HCT116 (cell line): Measurements from ENCODE around the gene LSM7. TPM values are rescaled to one million over a fixed set of nuclear protein-coding genes. Genes with fewer than 3 reads are reported as not detected.
A peak's percentile ranks its signal among the peaks of the same experiment; 100 is the strongest.

Experiments
- ATAC-seq: fragments of 200-7000 bp; cut with Tn5 transposase; 2 replicates; pipeline ENCODE4 v1.9.1; 2020; ENCODE audit warnings: mild to moderate bottlenecking, moderate library complexity
- BruUV-seq: library from RNA; stranded (reverse); fragments of 400-500 nt; replicated peaks from 2 replicates; lab custom pipeline; 2021; lab: Mats Ljungman, UMichigan
- CTCF ChIA-PET: fragments of 300-600 bp; sonication (Branson Sonifier 250); formaldehyde crosslinking; loops from one replicate; lab custom pipeline; 2021; ENCODE audit warnings: antibody characterized with exemption; lab: Charles Lee
- POLR2A ChIA-PET: fragments of 300-600, 350-600 bp; sonication (Branson Sonifier 250); formaldehyde crosslinking; loops from one replicate; lab custom pipeline; 2021; ENCODE audit warnings: antibody characterized with exemption; lab: Charles Lee
- RAD21 ChIA-PET, 2 experiments: fragments of 300-600 bp; sonication (Branson Sonifier 250); formaldehyde crosslinking; loops; one replicate each; lab custom pipeline; 2023; ENCODE audit warnings: low total read pairs in 2 of 2; ENCODE audit not compliant: uncharacterized antibody in 2 of 2, unreplicated experiment in 2 of 2, low non-redundant PET in 1 of 2; lab: Charles Lee
- DNase-seq: peaks from one replicate; pipeline ENCODE4 v3.0.0-alpha.2; 2010; ENCODE audit warnings: low read depth, low spot score
- H2AFZ ChIP-seq: fragments of 200-600 bp; shearing (Covaris generic), sonication (generic); 2 replicates; pipeline ENCODE4 v1.6.1; 2017; ENCODE audit warnings: low read depth, mixed run types, mixed read lengths, antibody characterized with exemption, low read length; ENCODE audit not compliant: poor library complexity, severe bottlenecking
- H3K27ac ChIP-seq: 2 replicates; pipeline ENCODE4 v1.5.1; 2012; ENCODE audit warnings: low read depth, low read length
- H3K27me3 ChIP-seq: fragments of 200-600 bp; sonication (generic); 2 replicates; pipeline ENCODE4 v1.6.1; 2016; ENCODE audit warnings: mixed run types, low read length, mixed read lengths; ENCODE audit not compliant: insufficient read depth
- H3K36me3 ChIP-seq, 2 experiments: fragments of 200-500 bp in 1 of 2; fragments of 200-600 bp in 1 of 2; sonication (Bioruptor generic) in 1 of 2; sonication (generic) in 1 of 2; 2 replicates each; pipeline versions ENCODE4 v1.5.1 to v1.6.1; 2014 to 2016; ENCODE audit warnings: low read length in 2 of 2, inconsistent platforms in 1 of 2, mixed read lengths in 1 of 2, mixed run types in 1 of 2; ENCODE audit not compliant: insufficient read depth in 2 of 2, control insufficient read depth in 1 of 2
- H3K4me1 ChIP-seq, 2 experiments: fragments of 200-600 bp in 1 of 2; sonication (generic) in 1 of 2; 2 replicates each; pipeline versions ENCODE4 v1.5.1 to v1.6.1; 2012 to 2017; ENCODE audit warnings: low read length in 2 of 2, inconsistent platforms in 1 of 2, mild to moderate bottlenecking in 1 of 2, mixed read lengths in 1 of 2, mixed run types in 1 of 2, moderate library complexity in 1 of 2; ENCODE audit not compliant: insufficient read depth in 2 of 2, control insufficient read depth in 1 of 2
- H3K4me2 ChIP-seq: fragments of 200-600 bp; sonication (generic); 2 replicates; pipeline ENCODE4 v1.6.1; 2017; ENCODE audit warnings: mixed run types, low read length, mixed read lengths
- H3K4me3 ChIP-seq, 2 experiments: fragments of 200-600 bp in 1 of 2; sonication (generic) in 1 of 2; replicated peaks in 1 of 2; 2 replicates each; pipeline ENCODE4 v1.5.1; 2011 to 2016; ENCODE audit warnings: low read length in 2 of 2, control low read depth in 1 of 2, low read depth in 1 of 2, mild to moderate bottlenecking in 1 of 2, mixed read lengths in 1 of 2, mixed run types in 1 of 2
- H3K79me2 ChIP-seq: fragments of 200-600 bp; sonication (generic); 2 replicates; pipeline ENCODE4 v1.6.1; 2017; ENCODE audit warnings: mild to moderate bottlenecking, mixed run types, low read length, moderate library complexity, mixed read lengths; ENCODE audit not compliant: insufficient read depth
- H3K9ac ChIP-seq: fragments of 200-600 bp; sonication (generic); 2 replicates; pipeline ENCODE4 v1.6.1; 2016; ENCODE audit warnings: low read length, mixed read lengths
- H3K9me2 ChIP-seq: fragments of 200-600 bp; sonication (generic), shearing (Covaris generic); 2 replicates; pipeline ENCODE4 v1.6.1; 2017; ENCODE audit warnings: mixed run types, mild to moderate bottlenecking, moderate library complexity; ENCODE audit not compliant: insufficient read depth
- H3K9me3 ChIP-seq, 2 experiments: fragments of 200-500 bp in 1 of 2; fragments of 200-600 bp in 1 of 2; sonication (Bioruptor generic) in 1 of 2; sonication (generic) in 1 of 2; 2 replicates each; pipeline ENCODE4 v1.6.1; 2014 to 2017; ENCODE audit warnings: low read length in 2 of 2, mixed read lengths in 2 of 2, inconsistent platforms in 1 of 2, low read depth in 1 of 2, mild to moderate bottlenecking in 1 of 2, mixed run types in 1 of 2, moderate library complexity in 1 of 2; ENCODE audit not compliant: control insufficient read depth in 1 of 2, insufficient read depth in 1 of 2
- H4K20me1 ChIP-seq: fragments of 200-600 bp; sonication (generic), shearing (Covaris generic); 2 replicates; pipeline ENCODE4 v1.6.1; 2017; ENCODE audit warnings: mixed run types, mild to moderate bottlenecking, moderate library complexity; ENCODE audit not compliant: insufficient read depth
- EGR1 ChIP-seq: IDR thresholded peaks from 2 replicates; pipeline ENCODE4 v1.6.1; 2012; ENCODE audit warnings: low read depth
- EZH2phosphoT487 ChIP-seq: fragments of 200-600 bp; IDR thresholded peaks from 2 replicates; pipeline ENCODE4 v1.6.1; 2018; ENCODE audit warnings: antibody characterized with exemption, borderline replicate concordance
- POLR2A ChIP-seq: IDR thresholded peaks from 2 replicates; pipeline ENCODE4 v1.7.0; 2011; ENCODE audit warnings: borderline replicate concordance; ENCODE audit not compliant: insufficient read depth, insufficient read length; ENCODE audit errors: extremely low read depth
- POLR2AphosphoS5 ChIP-seq: IDR thresholded peaks from 2 replicates; pipeline ENCODE4 v1.6.1; 2011; ENCODE audit warnings: mild to moderate bottlenecking, low read depth, low read length, moderate library complexity
- RAD21 ChIP-seq: IDR thresholded peaks from 2 replicates; pipeline ENCODE4 v1.6.1; 2012; ENCODE audit warnings: low read depth, mild to moderate bottlenecking
- SP1 ChIP-seq: IDR thresholded peaks from 2 replicates; pipeline ENCODE4 v1.6.1; 2012; ENCODE audit warnings: low read depth
- SRF ChIP-seq: IDR thresholded peaks from 2 replicates; pipeline ENCODE4 v1.6.1; 2012; ENCODE audit warnings: low read depth
- ZFX ChIP-seq: fragments of 450-650 bp; IDR thresholded peaks from 2 replicates; pipeline ENCODE4 v1.6.1; 2017
- intact Hi-C: fragments of 100-400 bp; cut with micrococcal nuclease; formaldehyde crosslinking; loops from 2 replicates; pipeline ENCODE4 v1.10.0; 2022
- total RNA-seq: library from RNA; stranded (reverse); gene quantifications from one replicate; pipeline ENCODE4 v1.2.1, GENCODE V29; 2021; ENCODE audit not compliant: unreplicated experiment
- TF ChIP-seq, protein P1 (sequence below): IDR thresholded peaks from 2 replicates; pipeline ENCODE4 v1.6.1; 2012; ENCODE audit warnings: low read depth

The LSM7 gene
- total RNA-seq, 1 experiment from 2014 or later: 190 TPM

- Histone ChIP-seq H3K27me3 (no peaks in the 10 kb centered on the region), H3K4me1 (peaks cover 19 to 28% of the 10 kb centered on the region in 2 experiments), H3K36me3 (peaks cover 3% of the 10 kb centered on the region in 2 experiments; a peak in 2 of 4 replicates), H3K79me2 (peaks cover 86% of the 10 kb centered on the region), H3K9me3 (peaks cover 0 to 4% of the 10 kb centered on the region in 2 experiments; a peak in 1 of 4 replicates), H3K9ac (no peak overlapping the region), H3K4me2 (peak overlapping the region; percentile 87; the same call in 1 of the 2 replicates), H4K20me1 (no peaks in the 10 kb centered on the region; the same call in 1 of the 2 replicates), H2AFZ (no peak overlapping the region), H3K9me2 (no peaks in the 10 kb centered on the region), H3K27ac (no peak overlapping the region), H3K4me3 (no peak overlapping the region)
- no TSS peak for BruUV-seq
- ATAC-seq (no peak), DNase-seq (no peak)
- RAD21 ChIA-PET: no interaction called here
- POLR2A ChIA-PET: no interaction called here
- intact Hi-C loops: no loop called here
- no peak for TF ChIP-seq SRF
- no peak for TF ChIP-seq RAD21
- TF ChIP-seq, protein P1, sequence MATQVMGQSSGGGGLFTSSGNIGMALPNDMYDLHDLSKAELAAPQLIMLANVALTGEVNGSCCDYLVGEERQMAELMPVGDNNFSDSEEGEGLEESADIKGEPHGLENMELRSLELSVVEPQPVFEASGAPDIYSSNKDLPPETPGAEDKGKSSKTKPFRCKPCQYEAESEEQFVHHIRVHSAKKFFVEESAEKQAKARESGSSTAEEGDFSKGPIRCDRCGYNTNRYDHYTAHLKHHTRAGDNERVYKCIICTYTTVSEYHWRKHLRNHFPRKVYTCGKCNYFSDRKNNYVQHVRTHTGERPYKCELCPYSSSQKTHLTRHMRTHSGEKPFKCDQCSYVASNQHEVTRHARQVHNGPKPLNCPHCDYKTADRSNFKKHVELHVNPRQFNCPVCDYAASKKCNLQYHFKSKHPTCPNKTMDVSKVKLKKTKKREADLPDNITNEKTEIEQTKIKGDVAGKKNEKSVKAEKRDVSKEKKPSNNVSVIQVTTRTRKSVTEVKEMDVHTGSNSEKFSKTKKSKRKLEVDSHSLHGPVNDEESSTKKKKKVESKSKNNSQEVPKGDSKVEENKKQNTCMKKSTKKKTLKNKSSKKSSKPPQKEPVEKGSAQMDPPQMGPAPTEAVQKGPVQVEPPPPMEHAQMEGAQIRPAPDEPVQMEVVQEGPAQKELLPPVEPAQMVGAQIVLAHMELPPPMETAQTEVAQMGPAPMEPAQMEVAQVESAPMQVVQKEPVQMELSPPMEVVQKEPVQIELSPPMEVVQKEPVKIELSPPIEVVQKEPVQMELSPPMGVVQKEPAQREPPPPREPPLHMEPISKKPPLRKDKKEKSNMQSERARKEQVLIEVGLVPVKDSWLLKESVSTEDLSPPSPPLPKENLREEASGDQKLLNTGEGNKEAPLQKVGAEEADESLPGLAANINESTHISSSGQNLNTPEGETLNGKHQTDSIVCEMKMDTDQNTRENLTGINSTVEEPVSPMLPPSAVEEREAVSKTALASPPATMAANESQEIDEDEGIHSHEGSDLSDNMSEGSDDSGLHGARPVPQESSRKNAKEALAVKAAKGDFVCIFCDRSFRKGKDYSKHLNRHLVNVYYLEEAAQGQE: no peak
- no peak for TF ChIP-seq SP1
- no peak for TF ChIP-seq ZFX
- TF ChIP-seq EGR1: no peak
- TF ChIP-seq POLR2A: no peak
- no peak for TF ChIP-seq EZH2phosphoT487
- no peak for TF ChIP-seq POLR2AphosphoS5
- CTCF ChIA-PET: no interaction called here
These were observed 2.4 kb upstream of the LSM7 start for GRCh38 chr19:2330632-2331284.
